Activated CD4-positive, alpha-beta T cell treated with anti-CD3 and anti-CD28 coated beads for 4 hours (primary cell): ENCODE results near the gene SPATA6L.
A peak's percentile ranks its signal among the peaks of the same experiment; 100 is the strongest.

Source experiments
- DNase-seq, 2 donors: peaks; one replicate each; pipeline ENCODE4 v3.0.0-alpha.2; 2020

The SPATA6L gene

GRCh38 chr9:4666042-4666699 lies at the start of gene SPATA6L:
TSS of gene SPATA6L (minus strand) at chr9:4666480. CDS start at chr9:4666250, 230 bp downstream.
- peak; percentile 21 to 26 for DNase-seq

- no peak for DNase-seq
These were observed 48.2 kb upstream of the SPATA6L start for GRCh38 chr9:4714266-4715016.

GRCh38 chr9:4713849-4714248 lies 47.6 kb upstream of the SPATA6L start:
- no peak for DNase-seq

- DNase-seq = no peak
These were observed 43.1 kb upstream of the SPATA6L start for GRCh38 chr9:4709380-4709779.

GRCh38 chr9:4706971-4707622 lies 40.8 kb upstream of the SPATA6L start:
- no peak for DNase-seq

- DNase-seq = no peak
These were observed 39.7 kb upstream of the SPATA6L start for GRCh38 chr9:4706021-4706420.

GRCh38 chr9:4704129-4704528 lies 37.8 kb upstream of the SPATA6L start:
- DNase-seq = no peak

- DNase-seq = no peak
These were observed 35.2 kb upstream of the SPATA6L start for GRCh38 chr9:4701526-4701925.

- DNase-seq = no peak
These were observed 34.7 kb upstream of the SPATA6L start for GRCh38 chr9:4700932-4701331.

GRCh38 chr9:4700091-4700490 lies 33.8 kb upstream of the SPATA6L start:
- DNase-seq = no peak

GRCh38 chr9:4691795-4692194 lies 25.5 kb upstream of the SPATA6L start:
- DNase-seq = no peak

GRCh38 chr9:4690144-4690543 lies 23.9 kb upstream of the SPATA6L start:
- DNase-seq = no peak

- DNase-seq = no peak
These were observed 23.4 kb upstream of the SPATA6L start for GRCh38 chr9:4689687-4690104.

GRCh38 chr9:4689021-4689420 lies 22.7 kb upstream of the SPATA6L start:
- DNase-seq = no peak

- no peak for DNase-seq
These were observed 20.3 kb upstream of the SPATA6L start for GRCh38 chr9:4686584-4686983.

GRCh38 chr9:4686112-4686511 lies 19.8 kb upstream of the SPATA6L start:
- DNase-seq = no peak

- no peak for DNase-seq
These were observed 18.5 kb upstream of the SPATA6L start for GRCh38 chr9:4684820-4685219.

- DNase-seq = no peak
These were observed 14.5 kb upstream of the SPATA6L start for GRCh38 chr9:4680750-4681149.

GRCh38 chr9:4680173-4680525 lies 13.9 kb upstream of the SPATA6L start:
- no peak for DNase-seq

GRCh38 chr9:4679268-4680172 lies 13.2 kb upstream of the SPATA6L start, which contains the start of gene CDC37L1:
TSS of gene CDC37L1 (plus strand) at chr9:4679569. CDS start at chr9:4679768, 199 bp downstream.
- peak; percentile 97 to 99 for DNase-seq

GRCh38 chr9:4678679-4679267 lies 12.5 kb upstream of the SPATA6L start:
- no peak for DNase-seq

- DNase-seq = no peak
These were observed 11.1 kb upstream of the SPATA6L start for GRCh38 chr9:4677392-4677791.
